Amniotic stem cell (primary cell): ENCODE results near the gene PLAC8.
"Not testable (repeated sequence)": the region's sequence is repeated elsewhere in the genome, so short reads cannot be mapped to it uniquely, and the experiment has no call there.

Experiments used
- DNase-seq: peaks from one replicate; lab custom pipeline; 2025; lab: John Stamatoyannopoulos, UW

Gene PLAC8, protein sequence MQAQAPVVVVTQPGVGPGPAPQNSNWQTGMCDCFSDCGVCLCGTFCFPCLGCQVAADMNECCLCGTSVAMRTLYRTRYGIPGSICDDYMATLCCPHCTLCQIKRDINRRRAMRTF

GRCh38 chr4:83114576-83114975 lies at the start of gene PLAC8:
TSS of gene PLAC8 (minus strand) at chr4:83114729. CDS start at chr4:83107921, 6,808 bp downstream.
- no peak for DNase-seq

DNA sequence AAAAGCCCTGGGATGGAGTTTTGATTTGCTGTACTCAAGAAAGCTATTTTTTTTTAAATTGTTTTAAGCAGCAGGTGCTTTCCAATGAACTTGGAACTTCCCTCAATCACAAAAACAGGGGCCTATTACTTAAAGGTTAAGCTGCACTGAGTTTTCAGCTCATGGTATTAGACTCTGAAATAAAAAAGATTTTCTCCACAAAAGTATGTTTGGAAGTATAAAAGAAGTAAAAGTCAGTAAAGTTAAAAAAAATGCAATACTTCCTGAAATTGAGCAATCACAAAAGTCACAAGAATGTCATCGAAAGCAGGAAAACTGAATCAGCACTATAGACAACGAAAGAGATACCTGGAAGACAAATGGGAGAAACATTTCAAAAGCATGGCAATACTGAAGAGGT lies 38.9 kb upstream of the PLAC8 start:
- DNase-seq = no peak

- DNase-seq = no peak
These were observed 38.2 kb upstream of the PLAC8 start for GRCh38 chr4:83152746-83153145.

DNA sequence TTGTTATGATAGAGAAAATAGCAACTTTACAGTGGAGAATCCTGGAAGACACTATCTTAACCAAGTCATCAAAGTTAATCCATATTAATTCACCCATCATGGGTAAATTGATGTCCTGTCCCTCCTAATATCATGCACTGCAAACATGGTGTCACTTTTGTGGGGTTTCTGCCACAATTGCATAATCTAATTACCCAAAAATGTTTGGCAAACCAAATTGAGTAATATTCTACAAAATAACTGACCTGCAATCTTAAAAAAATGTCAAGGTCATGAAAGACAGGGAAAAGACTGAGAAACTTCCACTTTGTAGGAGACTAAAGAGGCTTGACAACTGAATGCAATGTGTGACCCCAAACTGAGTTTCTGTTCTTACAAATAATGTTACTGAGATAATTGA lies 37.1 kb upstream of the PLAC8 start:
- DNase-seq = no peak

DNA sequence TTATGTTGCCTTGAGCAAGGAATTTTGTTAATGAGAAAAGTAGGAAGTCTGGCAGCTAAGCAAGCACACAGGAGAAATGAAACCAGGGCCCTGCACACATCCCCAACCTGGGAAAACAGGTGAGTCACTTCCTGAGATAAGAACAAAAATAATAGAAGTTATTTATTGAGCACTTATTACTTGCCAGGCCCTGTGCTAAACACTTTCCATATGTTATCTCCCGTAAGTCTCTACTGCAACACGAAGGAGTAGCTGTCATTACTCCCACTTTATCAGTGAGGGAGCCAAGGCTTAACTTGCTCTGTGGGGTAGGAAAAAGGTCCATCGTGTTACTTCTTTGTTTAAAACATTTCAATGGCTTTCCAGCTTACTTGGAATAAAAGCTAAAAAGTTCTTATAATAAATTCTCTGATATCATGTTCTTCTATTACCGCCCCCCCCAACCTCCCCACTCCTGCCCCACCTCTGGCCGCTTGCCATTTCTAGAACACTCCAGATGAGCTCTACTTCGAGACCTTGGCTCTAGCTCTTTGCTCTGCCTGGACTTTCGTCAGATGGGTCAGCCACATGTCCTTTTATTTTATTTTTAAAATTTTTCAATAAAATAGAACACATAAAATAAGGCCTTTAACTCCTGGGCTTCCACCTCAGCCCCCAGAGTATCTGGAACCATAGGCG lies 36.3 kb upstream of the PLAC8 start:
- no peak for DNase-seq

- no peak for DNase-seq
These were observed 35.5 kb upstream of the PLAC8 start for GRCh38 chr4:83149865-83150652.

GRCh38 chr4:83146841-83147240 lies 32.3 kb upstream of the PLAC8 start:
- no peak for DNase-seq

DNA sequence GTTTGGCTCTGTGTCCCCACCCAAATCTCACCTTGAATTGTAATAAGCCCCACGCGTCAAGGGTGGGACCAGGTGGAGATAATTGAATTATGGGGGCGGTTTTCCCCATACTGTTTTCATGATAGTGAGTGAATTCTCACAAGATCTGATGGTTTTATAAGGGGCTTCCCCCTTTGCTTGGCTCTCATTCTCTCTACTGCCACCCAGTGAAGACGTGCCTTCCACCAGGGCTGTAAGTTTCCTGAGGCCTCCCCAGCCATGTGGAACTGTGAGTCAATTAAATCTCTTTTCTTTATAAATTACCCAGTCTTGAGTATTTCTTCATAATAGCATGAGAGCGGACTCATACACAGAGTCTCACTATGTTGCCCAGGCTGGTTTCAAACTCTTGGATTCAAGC lies 31.2 kb upstream of the PLAC8 start:
- DNase-seq = not testable (repeated sequence)

GRCh38 chr4:83139514-83140156 lies 25.1 kb upstream of the PLAC8 start:
- no peak for DNase-seq

DNA sequence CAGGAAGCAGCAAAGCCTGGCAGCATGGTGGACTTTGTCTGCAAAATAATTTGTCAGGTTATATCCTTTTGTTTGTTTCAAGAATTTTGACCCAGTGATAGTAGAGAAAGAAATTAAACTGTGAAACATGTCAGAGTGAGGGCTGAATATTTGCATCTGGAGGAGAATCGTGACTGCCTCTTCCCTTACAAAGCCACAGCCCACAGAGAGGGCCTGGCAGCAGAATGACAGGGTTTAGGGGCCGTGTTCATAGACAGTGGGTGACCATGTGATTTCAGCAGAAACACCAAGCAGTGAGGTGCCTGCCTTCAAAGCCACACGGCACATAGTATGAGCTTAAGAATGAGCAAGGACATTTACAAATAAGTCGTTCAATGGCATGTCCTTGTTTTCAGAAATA lies 24.4 kb upstream of the PLAC8 start:
- DNase-seq = no peak

GRCh38 chr4:83132065-83132464 lies 17.5 kb upstream of the PLAC8 start:
- DNase-seq = no peak

GRCh38 chr4:83129264-83129663 lies 14.7 kb upstream of the PLAC8 start:
- DNase-seq = no peak

GRCh38 chr4:83128240-83128929 lies 13.9 kb upstream of the PLAC8 start:
- no peak for DNase-seq

GRCh38 chr4:83125738-83126141 lies 11.2 kb upstream of the PLAC8 start:
- DNase-seq = no peak

- DNase-seq = no peak
These were observed 9.7 kb upstream of the PLAC8 start for GRCh38 chr4:83124111-83124780.

GRCh38 chr4:83121246-83121645 lies 6.7 kb upstream of the PLAC8 start:
- no peak for DNase-seq

DNA sequence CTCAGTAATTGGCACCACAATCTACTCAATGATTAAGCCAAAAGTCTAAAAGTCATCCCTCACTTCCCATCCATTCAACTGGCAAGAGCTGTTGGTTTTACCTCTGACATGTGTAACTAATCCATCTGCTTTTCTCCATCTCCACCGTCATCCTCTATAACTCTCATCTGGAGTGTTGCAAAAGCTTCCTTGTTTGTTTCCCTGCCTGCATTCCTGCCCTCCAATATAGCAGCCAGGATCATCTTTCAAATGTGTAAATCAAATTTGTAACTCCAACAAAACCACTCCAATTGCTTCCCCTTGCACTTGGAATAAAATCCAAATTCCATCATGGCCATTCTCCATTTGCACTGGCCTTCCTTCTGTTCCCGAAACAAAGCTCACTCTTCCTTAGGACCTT lies 4.3 kb upstream of the PLAC8 start:
- no peak for DNase-seq

GRCh38 chr4:83115656-83116285 lies 1.2 kb upstream of the PLAC8 start:
- DNase-seq = no peak

- no peak for DNase-seq
These were observed 471 bp upstream of the PLAC8 start for GRCh38 chr4:83115000-83115399.

DNA sequence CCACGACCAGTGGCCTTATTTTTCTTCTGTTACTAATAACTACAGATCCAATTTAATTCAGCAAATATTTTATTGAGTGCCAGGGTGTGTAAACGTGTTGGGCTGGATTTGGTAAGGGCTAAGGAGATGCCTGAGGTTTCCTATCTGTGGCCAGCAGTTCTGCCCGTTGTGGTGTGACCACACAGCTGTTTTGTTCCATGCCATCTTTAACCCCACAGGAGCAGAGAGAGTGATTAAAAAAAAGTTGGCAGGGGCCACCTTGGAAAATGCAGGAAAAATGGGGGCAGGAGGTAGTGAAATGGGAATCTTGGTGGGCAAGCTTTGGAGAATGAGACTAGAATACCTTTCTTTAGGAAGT lies 1.1 kb downstream of the PLAC8 start:
- DNase-seq = no peak

- DNase-seq = no peak
These were observed 1.7 kb downstream of the PLAC8 start for GRCh38 chr4:83112678-83113428.
